KG1 (cell line): ENCODE data around the gene DOCK8.

Source experiments
- DNase-seq: peaks from one replicate; lab custom pipeline; 2025; lab: John Stamatoyannopoulos, UW

Gene DOCK8

GRCh38 chr9:306907-307306 is 92.2 kb downstream of the DOCK8 start:
- DNase-seq = no peak

GRCh38 chr9:311841-312240 is 97.2 kb downstream of the DOCK8 start:
- no peak for DNase-seq

- DNase-seq = no peak
Observed at GRCh38 chr9:312596-313320, 98.1 kb downstream of the DOCK8 start.

- DNase-seq = no peak
Observed at GRCh38 chr9:316382-316965, 101.8 kb downstream of the DOCK8 start.

GRCh38 chr9:318646-319045 is 104.0 kb downstream of the DOCK8 start:
- DNase-seq = no peak

- no peak for DNase-seq
Observed at GRCh38 chr9:324971-325370, 110.3 kb downstream of the DOCK8 start.

GRCh38 chr9:326667-327066 is 112.0 kb downstream of the DOCK8 start:
- DNase-seq = no peak

- DNase-seq = no peak
Observed at GRCh38 chr9:328453-328852, 113.8 kb downstream of the DOCK8 start.

- no peak for DNase-seq
Observed at GRCh38 chr9:331197-331596, 116.5 kb downstream of the DOCK8 start.

- no peak for DNase-seq
Observed at GRCh38 chr9:335373-335772, 120.7 kb downstream of the DOCK8 start.

- no peak for DNase-seq
Observed at GRCh38 chr9:336039-336438, 121.4 kb downstream of the DOCK8 start.

GRCh38 chr9:338602-339001 is 123.9 kb downstream of the DOCK8 start:
- no peak for DNase-seq

GRCh38 chr9:341634-342421 is 127.2 kb downstream of the DOCK8 start:
- DNase-seq = no peak

- DNase-seq = no peak
Observed at GRCh38 chr9:343773-344172, 129.1 kb downstream of the DOCK8 start.

GRCh38 chr9:346111-346571 is 131.5 kb downstream of the DOCK8 start:
- DNase-seq = no peak

- DNase-seq = no peak
Observed at GRCh38 chr9:347667-348292, 133.1 kb downstream of the DOCK8 start.

- no peak for DNase-seq
Observed at GRCh38 chr9:350384-350783, 135.7 kb downstream of the DOCK8 start.

- DNase-seq = no peak
Observed at GRCh38 chr9:351916-352315, 137.3 kb downstream of the DOCK8 start.

- no peak for DNase-seq
Observed at GRCh38 chr9:353077-353476, 138.4 kb downstream of the DOCK8 start.

- no peak for DNase-seq
Observed at GRCh38 chr9:354453-354852, 139.8 kb downstream of the DOCK8 start.

- DNase-seq = no peak
Observed at GRCh38 chr9:357560-357959, 142.9 kb downstream of the DOCK8 start.

GRCh38 chr9:362561-363273 is 148.1 kb downstream of the DOCK8 start:
- DNase-seq = no peak
